ENCODE measurements around the gene BBC3. TPM values are rescaled to one million over a fixed set of nuclear protein-coding genes. Genes with fewer than 3 reads are reported as not detected.

The BBC3 gene
- total and polyA plus RNA-seq, 2 experiments from 2014 or later = 6.3 to 14.6 TPM

- Histone ChIP-seq H2AFZ (no peak overlapping the region), H3K4me3 (no peak overlapping the region), H3K9me3 (ENCODE audit: low read depth) (no peaks in the 10 kb centered on the region), H3K4me2 (ENCODE audit: unreplicated experiment) (no peak overlapping the region), H3K27me3 (replicated peaks; ENCODE audit: insufficient read depth) (no peaks in the 10 kb centered on the region), H3K36me3 (ENCODE audit: low read depth) (0 out of 2 replicates have a peak, but pooled peaks cover 10% of the 10 kb centered on the region), H3K9me2 (ENCODE audit: insufficient read depth) (no peaks in the 10 kb centered on the region), H3K27ac (no peak overlapping the region), H3K9ac (no peak overlapping the region), H3K79me2 (ENCODE audit: insufficient read depth) (peaks cover 19% of the 10 kb centered on the region), H4K20me1 (ENCODE audit: insufficient read depth) (no peaks in the 10 kb centered on the region), H3F3A (ENCODE audit: insufficient read depth) (no peaks in the 10 kb centered on the region), H3K4me1 (ENCODE audit: insufficient read depth) (no peaks in the 10 kb centered on the region)
- WGBS, 2 experiments (ENCODE audit: low coverage in 1 of 2, low lambda C conversion rate in 2 of 2, missing lambda C conversion rate in 2 of 2) = 86% methylated on average over 4 of the region's 4 CpGs
- no peak for DNase-seq
- TF ChIP-seq EZH2phosphoT487 (IDR thresholded peaks at IDR 0.05; ENCODE audit: insufficient read depth, low read depth) (no peak), EZH2 (IDR thresholded peaks at IDR 0.05; ENCODE audit: insufficient read depth, poor library complexity, severe bottlenecking) (no peak)
- in situ Hi-C loops (cut with MboI) = no loop called here
Observed at GRCh38 chr19:47197141-47197540, 33.9 kb downstream of the BBC3 start.

- in situ Hi-C loops (cut with MboI) = no loop called here
- Histone ChIP-seq H4K20me1 (ENCODE audit: insufficient read depth) (no peaks in the 10 kb centered on the region), H3K4me2 (ENCODE audit: unreplicated experiment) (no peak overlapping the region), H3F3A (ENCODE audit: insufficient read depth) (peaks cover 6% of the 10 kb centered on the region), H3K79me2 (ENCODE audit: insufficient read depth) (peaks cover 35% of the 10 kb centered on the region), H2AFZ (no peak overlapping the region), H3K9ac (no peak overlapping the region), H3K27ac (no peak overlapping the region), H3K4me1 (ENCODE audit: insufficient read depth) (peaks cover 7% of the 10 kb centered on the region), H3K27me3 (replicated peaks; ENCODE audit: insufficient read depth) (no peaks in the 10 kb centered on the region), H3K9me3 (ENCODE audit: low read depth) (no peaks in the 10 kb centered on the region), H3K36me3 (ENCODE audit: low read depth) (peaks cover 4% of the 10 kb centered on the region; the same call in 1 of the 2 replicates), H3K9me2 (ENCODE audit: insufficient read depth) (no peaks in the 10 kb centered on the region), H3K4me3 (no peak overlapping the region)
- no peak for TF ChIP-seq EZH2phosphoT487 (IDR thresholded peaks at IDR 0.05; ENCODE audit: insufficient read depth, low read depth)
- no peak for TF ChIP-seq EZH2 (IDR thresholded peaks at IDR 0.05; ENCODE audit: insufficient read depth, poor library complexity, severe bottlenecking)
- WGBS, 2 experiments (ENCODE audit: low coverage in 1 of 2, low lambda C conversion rate in 2 of 2, missing lambda C conversion rate in 2 of 2) = 80 to 88% methylated on average over 1 of the region's 1 CpG
- no peak for DNase-seq
Observed at GRCh38 chr19:47195434-47195833, 35.6 kb downstream of the BBC3 start.

- no peak for TF ChIP-seq EZH2phosphoT487 (IDR thresholded peaks at IDR 0.05; ENCODE audit: insufficient read depth, low read depth)
- no peak for TF ChIP-seq EZH2 (IDR thresholded peaks at IDR 0.05; ENCODE audit: insufficient read depth, poor library complexity, severe bottlenecking)
- Histone ChIP-seq H3K9me3 (ENCODE audit: low read depth) (no peaks in the 10 kb centered on the region), H3K9ac (peak overlapping the region; percentile 52), H3K4me2 (ENCODE audit: unreplicated experiment) (peak overlapping the region; percentile 47), H3K4me1 (ENCODE audit: insufficient read depth) (peaks cover 19% of the 10 kb centered on the region), H4K20me1 (ENCODE audit: insufficient read depth) (no peaks in the 10 kb centered on the region), H3F3A (ENCODE audit: insufficient read depth) (peaks cover 23% of the 10 kb centered on the region), H3K79me2 (ENCODE audit: insufficient read depth) (peaks cover 51% of the 10 kb centered on the region), H2AFZ (no peak overlapping the region), H3K9me2 (ENCODE audit: insufficient read depth) (no peaks in the 10 kb centered on the region), H3K27ac (peak overlapping the region; percentile 68), H3K27me3 (replicated peaks; ENCODE audit: insufficient read depth) (no peaks in the 10 kb centered on the region), H3K4me3 (peak overlapping the region; percentile 4; the same call in 1 of the 2 replicates), H3K36me3 (ENCODE audit: low read depth) (no peaks in the 10 kb centered on the region; the same call in 1 of the 2 replicates)
- in situ Hi-C loops (cut with MboI) = no loop called here
- peak; percentile 84 for DNase-seq
- 13 to 19% methylated on average over 12 of the region's 12 CpGs for WGBS, 2 experiments (ENCODE audit: low coverage in 1 of 2, low lambda C conversion rate in 2 of 2, missing lambda C conversion rate in 2 of 2)
Observed at GRCh38 chr19:47190167-47190727, 40.8 kb downstream of the BBC3 start.

GRCh38 chr19:47188507-47189033 lies 42.4 kb downstream of the BBC3 start:
- in situ Hi-C loops (cut with MboI) = no loop called here
- H3K36me3 ChIP-seq (ENCODE audit: low read depth) = peaks cover 4% of the 10 kb centered on the region; the same call in 1 of the 2 replicates
- DNase-seq = no peak

More at GRCh38 chr19:47188507-47189033, 42.4 kb downstream of the BBC3 start:
- H2AFZ ChIP-seq = no peak overlapping the region
- H3K4me3 ChIP-seq = no peak overlapping the region
- no peaks in the 10 kb centered on the region for H3K9me2 ChIP-seq (ENCODE audit: insufficient read depth)
- TF ChIP-seq EZH2phosphoT487 (IDR thresholded peaks at IDR 0.05; ENCODE audit: insufficient read depth, low read depth) = no peak
- TF ChIP-seq EZH2 (IDR thresholded peaks at IDR 0.05; ENCODE audit: insufficient read depth, poor library complexity, severe bottlenecking) = no peak
- H3K9me3 ChIP-seq (ENCODE audit: low read depth) = no peaks in the 10 kb centered on the region
- no peak overlapping the region for H3K9ac ChIP-seq
- no peaks in the 10 kb centered on the region for H4K20me1 ChIP-seq (ENCODE audit: insufficient read depth)
- peaks cover 19% of the 10 kb centered on the region for H3K4me1 ChIP-seq (ENCODE audit: insufficient read depth)
- no peaks in the 10 kb centered on the region for H3K27me3 ChIP-seq (replicated peaks; ENCODE audit: insufficient read depth)
- H3K27ac ChIP-seq = no peak overlapping the region
- H3K79me2 ChIP-seq (ENCODE audit: insufficient read depth) = peaks cover 63% of the 10 kb centered on the region
- 87 to 91% methylated on average over 5 of the region's 5 CpGs for WGBS, 2 experiments (ENCODE audit: low coverage in 1 of 2, low lambda C conversion rate in 2 of 2, missing lambda C conversion rate in 2 of 2)
- H3K4me2 ChIP-seq (ENCODE audit: unreplicated experiment) = no peak overlapping the region
- H3F3A ChIP-seq (ENCODE audit: insufficient read depth) = peaks cover 23% of the 10 kb centered on the region

All from GM23248 (cell line).